ENCODE results near the gene MBNL1. TPM values are rescaled to one million over a fixed set of nuclear protein-coding genes. Genes with fewer than 3 reads are reported as not detected.

Gene MBNL1
- total and polyA plus RNA-seq, 2 of the 13 experiments (the other 11 are each of a cell fraction or from before 2014, with no cell fraction given): 27.1 to 55.4 TPM

GRCh38 chr3:152302521-152303021, 33.8 kb downstream of the MBNL1 start:
- peak; percentile 53 for ATAC-seq
- H3K79me2 ChIP-seq (ENCODE audit: insufficient read depth, low read length): peaks cover 84% of the 10 kb centered on the region
- intact Hi-C loops (cut with micrococcal nuclease; ENCODE audit: unreplicated experiment) (loop anchor here (10.0 kb wide), 1 partner anchor 142 kb away; no protein-coding TSS in a partner anchor), in situ Hi-C loops (cut with HindIII; ENCODE audit: extremely low pct_ligation_motif_present, low pct_unique_long_range_greater_than_20kb) (no loop called here)
- ChIA-PET CTCF (ENCODE audit: low intra/inter-chr PET ratio, low total read pairs) (no interaction called here), POLR2A (no interaction called here)
- WGBS (ENCODE audit: low lambda C conversion rate): 16% methylated on average over 4 of the region's 4 CpGs
- H3K4me3 ChIP-seq (replicated peaks in 1 of 3; ENCODE audit: insufficient read depth in 1 of 3, low read depth in 2 of 3, low read length in 3 of 3): peak overlapping the region; percentile 8 to 49 (median 47); a peak in 4 of 6 replicates
- H2AFZ ChIP-seq (ENCODE audit: low read length): no peak overlapping the region
- H3K4me2 ChIP-seq (ENCODE audit: low read depth, low read length): peak overlapping the region; percentile 88
- FAIRE-seq: no peak
- no peaks in the 10 kb centered on the region for H3K9me3 ChIP-seq (ENCODE audit: low read length)
- peak; percentile 78 for DNase-seq (ENCODE audit: low spot score)
- H3K36me3 ChIP-seq (replicated peaks in 1 of 2; ENCODE audit: control insufficient read depth in 1 of 2, insufficient read depth in 2 of 2, low read length in 2 of 2): peaks cover 1 to 3% of the 10 kb centered on the region in 2 experiments; a peak in 1 of 5 replicates
- no peaks in the 10 kb centered on the region for H3K27me3 ChIP-seq (ENCODE audit: control insufficient read depth in 1 of 2, insufficient read depth in 2 of 2, low read length in 2 of 2)
- peak overlapping the region; percentile 75 for H3K27ac ChIP-seq (ENCODE audit: extremely low read length, insufficient read depth, low read length)
- peak overlapping the region; percentile 66 for H3K9ac ChIP-seq (ENCODE audit: insufficient read depth, low read depth, low read length)
- H4K20me1 ChIP-seq (ENCODE audit: insufficient read depth, low read length): no peaks in the 10 kb centered on the region
- H3K4me1 ChIP-seq (ENCODE audit: insufficient read depth, low read length): peaks cover 93% of the 10 kb centered on the region
- TSS peak; percentile 94 for BruUV-seq (replicated peaks)
- TF ChIP-seq ZNF264 (CRISPR knock-in tag; IDR thresholded peaks at IDR 0.05) (0 out of 2 replicates have a peak, but pooled peaks have one; percentile 37), IKZF5 (CRISPR knock-in tag; IDR thresholded peaks at IDR 0.05) (no peak), ARID5B (CRISPR knock-in tag; IDR thresholded peaks at IDR 0.05) (peak; percentile 71), ZMYM4 (CRISPR knock-in tag; IDR thresholded peaks at IDR 0.05) (peak; percentile 24; the same call in 1 of the 2 replicates), ASH2L (IDR thresholded peaks at IDR 0.05; ENCODE audit: insufficient read length, low read depth, low read length) (peak; percentile 23), HNF4A (CRISPR knock-in tag; IDR thresholded peaks at IDR 0.05) (peak; percentile 56), SAP130 (CRISPR knock-in tag; IDR thresholded peaks at IDR 0.05; ENCODE audit: low read depth) (peak; percentile 32; the same call in 1 of the 2 replicates), HNF4G (IDR thresholded peaks at IDR 0.05; ENCODE audit: borderline replicate concordance, low read depth, low read length) (peak; percentile 44; the same call in 1 of the 2 replicates), HNF4G (CRISPR knock-in tag; IDR thresholded peaks at IDR 0.05; ENCODE audit: borderline replicate concordance, low read depth) (no peak), HMG20A (CRISPR knock-in tag; IDR thresholded peaks at IDR 0.05; ENCODE audit: borderline replicate concordance) (peak; percentile 30; the same call in 1 of the 2 replicates), BCL6 (CRISPR knock-in tag; IDR thresholded peaks at IDR 0.05) (peak; percentile 37; the same call in 1 of the 2 replicates), KDM6A (CRISPR knock-in tag; IDR thresholded peaks at IDR 0.05; ENCODE audit: low read depth) (peak; percentile 26; the same call in 1 of the 2 replicates), MEF2D (CRISPR knock-in tag; IDR thresholded peaks at IDR 0.05) (peak; percentile 99), FOXA3 (CRISPR knock-in tag; IDR thresholded peaks at IDR 0.05) (peak; percentile 30; the same call in 1 of the 2 replicates), PHF21A (CRISPR knock-in tag; IDR thresholded peaks at IDR 0.05) (0 out of 2 replicates have a peak, but pooled peaks have one; percentile 24), GATAD2A (CRISPR knock-in tag; IDR thresholded peaks at IDR 0.05) (peak; percentile 72), PBX2 (CRISPR knock-in tag; IDR thresholded peaks at IDR 0.05) (no peak), ATF2 (CRISPR knock-in tag; IDR thresholded peaks at IDR 0.05) (0 out of 2 replicates have a peak, but pooled peaks have one; percentile 41)
